AG10803 (cell line): Measurements from ENCODE around the gene CRYGB.
"Not testable (repeated sequence)": the region's sequence is repeated elsewhere in the genome, so short reads cannot be mapped to it uniquely, and the experiment has no call there.

Source experiments
- DNase-seq: peaks from one replicate; pipeline ENCODE4 v3.0.0; 2010; ENCODE audit warnings: low read depth
- H3K4me3 ChIP-seq: 2 replicates; pipeline ENCODE4 v1.5.1; 2011; ENCODE audit warnings: mild to moderate bottlenecking, low read length, control low read depth
- TF ChIP-seq, protein P1 (sequence below): conservative IDR thresholded peaks from 2 replicates; pipeline ENCODE4 v1.5.1; 2011; ENCODE audit warnings: mild to moderate bottlenecking, low read length, control low read depth, inconsistent platforms

Gene CRYGB

GRCh38 chr2:208118918-208119317 is 27.0 kb downstream of the CRYGB start:
- no peak overlapping the region for H3K4me3 ChIP-seq
- TF ChIP-seq, protein P1, sequence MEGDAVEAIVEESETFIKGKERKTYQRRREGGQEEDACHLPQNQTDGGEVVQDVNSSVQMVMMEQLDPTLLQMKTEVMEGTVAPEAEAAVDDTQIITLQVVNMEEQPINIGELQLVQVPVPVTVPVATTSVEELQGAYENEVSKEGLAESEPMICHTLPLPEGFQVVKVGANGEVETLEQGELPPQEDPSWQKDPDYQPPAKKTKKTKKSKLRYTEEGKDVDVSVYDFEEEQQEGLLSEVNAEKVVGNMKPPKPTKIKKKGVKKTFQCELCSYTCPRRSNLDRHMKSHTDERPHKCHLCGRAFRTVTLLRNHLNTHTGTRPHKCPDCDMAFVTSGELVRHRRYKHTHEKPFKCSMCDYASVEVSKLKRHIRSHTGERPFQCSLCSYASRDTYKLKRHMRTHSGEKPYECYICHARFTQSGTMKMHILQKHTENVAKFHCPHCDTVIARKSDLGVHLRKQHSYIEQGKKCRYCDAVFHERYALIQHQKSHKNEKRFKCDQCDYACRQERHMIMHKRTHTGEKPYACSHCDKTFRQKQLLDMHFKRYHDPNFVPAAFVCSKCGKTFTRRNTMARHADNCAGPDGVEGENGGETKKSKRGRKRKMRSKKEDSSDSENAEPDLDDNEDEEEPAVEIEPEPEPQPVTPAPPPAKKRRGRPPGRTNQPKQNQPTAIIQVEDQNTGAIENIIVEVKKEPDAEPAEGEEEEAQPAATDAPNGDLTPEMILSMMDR = no peak

GRCh38 chr2:208117390-208117789 is 28.6 kb downstream of the CRYGB start:
- not testable (repeated sequence) for H3K4me3 ChIP-seq, DNase-seq

More at GRCh38 chr2:208118918-208119317, 27.0 kb downstream of the CRYGB start:
- no peak for DNase-seq

DNA sequence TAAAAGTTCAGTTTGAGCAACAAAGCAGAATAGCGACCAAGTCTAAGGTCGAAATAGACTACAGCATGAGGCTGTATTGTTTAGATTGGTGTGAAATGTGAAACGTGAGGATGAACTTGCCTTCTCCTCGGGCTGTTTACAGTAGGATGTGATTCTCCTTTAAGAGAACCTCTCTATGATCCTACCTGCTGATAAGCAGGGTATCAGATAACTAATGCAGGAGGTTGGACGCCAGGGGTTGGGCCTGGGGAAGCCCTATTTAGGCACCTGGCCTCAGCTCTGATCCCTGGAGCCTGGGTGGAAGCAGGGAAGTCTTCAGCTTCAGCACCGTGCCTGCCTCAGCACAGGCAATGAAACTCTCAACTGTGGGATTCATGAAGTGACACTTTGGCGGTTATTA is 33.0 kb downstream of the CRYGB start:
- TF ChIP-seq, protein P1 = no peak
- H3K4me3 ChIP-seq = no peak overlapping the region
- no peak for DNase-seq

DNA sequence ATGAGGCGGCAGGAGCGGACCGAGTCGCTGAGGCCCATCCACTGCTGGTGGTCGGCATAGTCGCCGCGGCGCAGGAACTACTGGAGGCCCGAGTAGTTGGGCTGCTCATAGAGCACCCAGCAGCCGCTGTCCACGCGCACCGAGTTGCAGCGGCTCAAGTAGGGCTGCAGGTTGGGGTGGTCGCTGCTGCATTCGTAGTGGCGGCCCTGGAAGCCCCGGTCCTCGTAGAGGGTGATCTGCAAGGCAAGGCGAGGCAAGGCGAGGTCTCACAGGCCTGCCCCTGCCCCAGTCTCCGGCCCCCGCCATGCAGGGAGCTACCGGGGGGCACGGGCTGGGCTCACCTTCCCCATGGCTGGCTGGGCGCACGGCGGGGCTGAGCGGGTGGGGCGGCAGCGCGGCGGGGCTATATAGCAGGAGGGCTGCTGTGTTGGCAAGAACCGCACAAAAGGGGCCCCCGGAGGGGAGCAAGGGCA is 33.6 kb downstream of the CRYGB start:
- H3K4me3 ChIP-seq, DNase-seq: not testable (repeated sequence)

DNA sequence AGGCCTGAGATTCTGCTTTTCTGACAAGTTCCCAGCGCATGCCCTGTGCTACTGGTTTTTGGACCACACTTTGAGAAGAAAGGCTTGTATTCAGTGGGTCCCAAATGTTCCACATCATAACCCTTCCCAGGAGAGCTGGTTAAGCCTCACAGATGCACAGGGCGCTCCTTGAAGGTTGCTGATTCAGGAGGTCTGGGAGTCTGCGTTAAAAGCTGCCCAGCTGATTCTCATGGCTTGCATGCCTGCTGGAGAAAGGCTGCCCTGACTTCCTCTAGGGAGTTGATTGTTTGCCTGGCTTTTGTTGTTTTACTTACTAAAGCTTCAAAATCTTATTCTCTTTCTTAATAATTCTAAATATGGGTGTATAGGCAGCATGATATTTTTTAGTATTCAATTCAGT is 42.3 kb downstream of the CRYGB start:
- TF ChIP-seq, protein P1 = no peak
- no peak for DNase-seq
- no peak overlapping the region for H3K4me3 ChIP-seq

GRCh38 chr2:208101716-208102631 is 44.0 kb downstream of the CRYGB start:
- no peak overlapping the region for H3K4me3 ChIP-seq
- TF ChIP-seq, protein P1 = peak; percentile 34; the same call in 1 of the 2 replicates
- peak; percentile 31 for DNase-seq

- TF ChIP-seq, protein P1 = no peak
- no peak overlapping the region for H3K4me3 ChIP-seq
- no peak for DNase-seq
These were observed 46.1 kb downstream of the CRYGB start for GRCh38 chr2:208099682-208100470.

DNA sequence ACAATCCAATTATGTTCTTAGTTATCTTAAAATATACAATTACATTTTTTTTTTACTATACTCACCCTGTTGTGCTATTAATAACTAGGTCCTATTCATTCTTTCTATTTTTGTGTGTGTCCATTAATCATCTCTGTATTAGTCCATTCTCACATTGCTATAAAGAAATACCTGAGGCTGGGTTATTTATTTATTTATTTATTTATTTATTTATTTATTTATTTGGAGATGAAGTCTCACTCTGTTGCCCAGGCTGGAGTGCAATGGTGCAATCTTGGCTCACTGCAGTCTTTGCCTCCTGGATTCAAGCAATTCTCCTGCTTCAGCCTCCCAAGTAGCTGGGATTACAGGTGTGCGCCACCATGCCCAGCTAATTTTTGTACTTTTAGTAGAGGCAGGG is 47.3 kb downstream of the CRYGB start:
- not testable (repeated sequence) for DNase-seq, H3K4me3 ChIP-seq
